GM10266 (cell line): ENCODE measurements around the gene HTT.

ENCODE experiments used
- DNase-seq: peaks from one replicate; pipeline ENCODE4 v3.0.0; 2012; ENCODE audit errors: extremely low spot score
- CTCF ChIP-seq: IDR thresholded peaks from 2 replicates; pipeline ENCODE4 v1.5.1; 2012; ENCODE audit warnings: mild to moderate bottlenecking, low read depth; ENCODE audit not compliant: control insufficient read depth, insufficient read depth; ENCODE audit errors: missing control alignments

The HTT gene

DNA sequence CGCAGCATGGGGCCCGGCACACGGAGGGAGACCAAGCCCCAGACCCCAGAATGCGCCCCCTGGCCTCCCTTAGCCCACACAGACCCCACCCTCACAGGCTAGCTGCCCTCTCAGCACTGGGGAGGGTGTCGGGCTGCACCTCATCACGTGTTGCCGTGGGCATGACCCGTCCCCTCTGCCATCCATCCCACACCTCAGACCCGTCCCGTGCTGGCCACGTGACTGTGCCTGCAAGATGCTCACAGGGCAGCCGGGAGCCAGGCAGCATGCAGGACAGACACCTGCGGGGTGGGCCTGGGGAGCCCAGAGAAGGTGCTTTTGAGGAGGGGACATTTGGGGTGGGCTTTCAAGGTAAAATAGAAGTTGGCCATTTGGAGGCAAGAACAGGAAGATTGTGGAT, 179.3 kb downstream of the HTT start:
- DNase-seq = no peak
- TF ChIP-seq CTCF = no peak

DNA sequence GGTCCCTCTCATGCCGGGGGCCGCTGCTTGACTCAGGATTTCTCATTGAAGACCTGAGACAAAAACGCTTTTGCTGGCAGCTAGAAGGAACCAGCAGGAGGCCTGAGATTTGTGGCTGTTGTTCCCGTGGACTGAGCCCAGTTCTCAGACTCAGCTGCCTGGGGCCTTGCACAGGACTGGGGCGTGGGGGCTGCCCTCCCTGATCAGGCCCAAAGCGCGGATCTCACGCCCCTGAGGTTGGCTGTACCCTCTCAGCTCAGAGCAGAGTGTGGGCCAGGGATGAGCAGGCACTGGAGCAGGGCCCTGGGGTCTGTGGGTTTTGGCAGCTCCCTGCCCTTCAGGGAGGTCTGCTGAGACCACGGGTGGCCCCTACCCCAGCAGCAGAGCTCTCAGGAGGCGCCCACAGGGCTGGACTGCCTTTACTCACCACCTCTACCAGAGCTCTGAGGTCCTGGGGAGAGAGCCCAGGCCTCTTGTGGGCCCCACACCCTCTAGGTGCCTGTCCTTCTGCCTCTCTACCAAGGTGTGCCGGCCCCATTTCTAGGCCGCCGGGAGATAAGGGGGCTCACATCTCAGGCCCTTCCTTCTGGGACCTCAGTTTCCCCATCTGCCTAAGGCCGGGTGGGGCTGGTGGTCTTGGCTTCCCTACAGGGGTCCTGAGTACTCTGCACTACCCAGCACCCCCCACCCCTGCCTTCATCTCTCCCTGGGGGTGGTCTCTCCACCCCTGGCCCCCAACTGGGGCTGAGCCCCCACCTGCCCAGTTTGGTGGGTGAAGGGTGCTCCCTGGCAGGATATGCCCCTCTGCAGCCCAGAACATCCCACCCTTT, 180.0 kb downstream of the HTT start:
- DNase-seq = no peak
- no peak for TF ChIP-seq CTCF

DNA sequence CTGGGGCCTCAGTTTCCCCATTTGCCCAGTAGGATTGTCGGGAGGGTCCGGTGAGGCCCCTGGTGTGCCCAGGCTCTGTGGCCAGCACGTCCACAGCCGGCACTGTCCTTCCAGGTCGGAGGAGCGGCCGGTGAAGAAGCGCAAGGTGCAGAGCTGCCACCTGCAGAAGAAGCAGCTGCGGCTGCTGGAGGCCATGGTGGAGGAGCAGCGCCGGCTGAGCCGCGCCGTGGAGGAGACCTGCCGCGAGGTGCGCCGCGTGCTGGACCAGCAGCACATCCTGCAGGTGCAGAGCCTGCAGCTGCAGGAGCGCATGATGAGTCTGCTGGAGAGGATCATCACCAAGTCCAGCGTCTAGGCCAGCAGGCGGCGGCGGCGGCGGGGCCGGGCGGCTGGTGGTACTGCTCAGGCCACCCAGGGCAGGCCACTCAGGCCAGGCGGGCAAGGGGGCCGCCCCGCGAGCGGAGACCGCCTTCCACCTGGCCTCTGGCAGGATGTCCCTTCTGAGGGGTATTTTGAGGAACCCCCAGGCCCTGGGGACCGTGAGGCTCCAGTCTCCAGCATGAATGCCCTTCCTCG, 181.2 kb downstream of the HTT start:
- no peak for TF ChIP-seq CTCF
- DNase-seq = no peak

GRCh38 chr4:3256230-3257102, 182.0 kb downstream of the HTT start:
- TF ChIP-seq CTCF = no peak
- no peak for DNase-seq

GRCh38 chr4:3257103-3257555, 182.6 kb downstream of the HTT start:
- TF ChIP-seq CTCF = no peak
- DNase-seq = no peak

DNA sequence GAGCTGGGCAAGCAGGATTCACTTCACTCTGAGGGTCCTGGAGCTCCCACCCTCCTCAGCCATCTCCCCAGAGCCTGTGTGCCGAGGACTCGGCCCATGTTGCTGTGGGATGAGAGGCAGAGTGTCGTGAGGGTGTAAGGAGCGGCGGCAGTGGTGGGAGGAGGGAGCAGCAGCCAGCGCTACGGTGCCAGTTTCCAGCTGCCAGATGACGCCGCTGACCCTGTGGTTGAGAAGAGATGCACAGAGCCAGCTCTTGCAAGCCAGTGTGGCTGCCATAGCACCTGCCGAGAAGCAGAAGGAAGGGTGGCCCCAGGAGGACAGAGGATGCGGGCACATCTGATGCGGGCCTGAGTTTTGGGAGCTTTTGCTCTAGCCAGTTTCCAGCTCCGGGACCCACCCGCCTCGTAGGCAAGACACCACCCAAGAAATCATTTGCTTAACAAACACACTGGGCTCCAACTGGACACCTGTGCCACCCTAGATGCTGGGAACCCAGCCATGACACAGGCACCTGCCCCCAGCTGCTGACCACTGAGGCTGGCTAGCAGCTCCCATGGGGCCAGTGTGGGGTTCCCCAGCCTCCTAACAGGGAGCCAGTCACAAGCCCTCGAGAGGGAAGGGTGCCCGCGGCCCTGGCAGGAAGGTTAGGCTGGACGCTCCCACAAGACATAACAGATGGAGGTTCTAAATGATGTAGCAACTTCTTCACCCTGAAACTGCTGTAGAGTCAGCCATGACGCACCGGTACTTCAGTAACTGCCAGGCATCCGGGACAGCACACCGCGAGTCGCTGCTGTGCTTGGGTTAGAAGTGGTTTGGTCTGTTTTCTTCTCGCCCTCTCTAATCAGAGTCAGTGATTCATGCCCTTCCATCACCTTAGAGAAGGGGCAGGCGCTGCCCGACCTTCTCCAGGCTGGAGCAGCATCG, 183.3 kb downstream of the HTT start:
- no peak for DNase-seq
- no peak for TF ChIP-seq CTCF
